Naive thymus-derived CD4-positive, alpha-beta T cell (primary cell): ENCODE data around the gene ACTA2. TPM values are rescaled to one million over a fixed set of nuclear protein-coding genes. Genes with fewer than 3 reads are reported as not detected.

Source experiments
- ATAC-seq: fragments of 150-1000 bp; cut with Tn5 transposase; 2 replicates; pipeline ENCODE4 v1.10.0; 2021; ENCODE audit warnings: mild to moderate bottlenecking, moderate library complexity
- CTCF ChIA-PET: fragments of 350-600 bp; sonication (Branson Sonifier 250); formaldehyde crosslinking; loops from one replicate; lab custom pipeline; 2021; ENCODE audit warnings: antibody characterized with exemption; lab: Charles Lee
- POLR2A ChIA-PET: fragments of 350-600 bp; sonication (Branson Sonifier 250); formaldehyde crosslinking; loops from one replicate; lab custom pipeline; 2021; ENCODE audit warnings: antibody characterized with exemption, inconsistent platforms; lab: Charles Lee
- DNase-seq, 9 donors: peaks; one replicate each; pipeline versions ENCODE4 v3.0.0 to v3.0.0-alpha.2; 2020 to 2022; ENCODE audit warnings: mixed read lengths in 1 of 9
- H3K27ac ChIP-seq: one replicate; pipeline ENCODE4 v1.7.0; 2013; ENCODE audit warnings: mild to moderate bottlenecking, low read depth, low read length, moderate library complexity
- H3K27me3 ChIP-seq, 2 donors: one replicate each; pipeline ENCODE4 v1.7.0; 2013; ENCODE audit warnings: low read length in 2 of 2, mild to moderate bottlenecking in 2 of 2, moderate library complexity in 2 of 2; ENCODE audit not compliant: control insufficient read depth in 2 of 2, insufficient read depth in 2 of 2
- H3K36me3 ChIP-seq, 3 experiments: 1 replicate in 2 of 3; 2 replicates in 1 of 3; pipeline ENCODE4 v1.7.0; 2013; ENCODE audit warnings: low read length in 3 of 3, mild to moderate bottlenecking in 3 of 3, moderate library complexity in 1 of 3; ENCODE audit not compliant: insufficient read depth in 3 of 3, control insufficient read depth in 2 of 3
- H3K4me1 ChIP-seq, 2 donors: one replicate each; pipeline ENCODE4 v1.7.0; 2013; ENCODE audit warnings: low read length in 2 of 2, mild to moderate bottlenecking in 2 of 2, moderate library complexity in 1 of 2; ENCODE audit not compliant: control insufficient read depth in 2 of 2, insufficient read depth in 2 of 2
- H3K4me3 ChIP-seq: 2 replicates; pipeline ENCODE4 v1.7.0; 2013; ENCODE audit warnings: mild to moderate bottlenecking, low read length
- H3K9me3 ChIP-seq, 3 experiments: 1 replicate in 2 of 3; 2 replicates in 1 of 3; pipeline ENCODE4 v1.7.0; 2013; ENCODE audit warnings: low read length in 3 of 3; ENCODE audit not compliant: control insufficient read depth in 2 of 3
- H3K27ac Mint-ChIP-seq, 9 donors: one replicate each; pipeline ENCODE4 v1.8.0; 2020 to 2022; ENCODE audit warnings: mixed read lengths in 9 of 9, mild to moderate bottlenecking in 8 of 9, moderate library complexity in 5 of 9, inconsistent platforms in 2 of 9
- H3K27me3 Mint-ChIP-seq, 5 donors: one replicate each; pipeline ENCODE4 v1.8.0; 2021 to 2022; ENCODE audit warnings: mixed read lengths in 5 of 5, mild to moderate bottlenecking in 1 of 5
- H3K36me3 Mint-ChIP-seq, 5 donors: one replicate each; pipeline ENCODE4 v1.8.0; 2020 to 2022; ENCODE audit warnings: mixed read lengths in 5 of 5, mild to moderate bottlenecking in 3 of 5, inconsistent platforms in 1 of 5
- H3K4me1 Mint-ChIP-seq, 7 donors: one replicate each; pipeline ENCODE4 v1.8.0; 2020 to 2022; ENCODE audit warnings: mixed read lengths in 7 of 7, mild to moderate bottlenecking in 3 of 7, inconsistent platforms in 1 of 7
- H3K4me3 Mint-ChIP-seq, 10 donors: one replicate each; pipeline ENCODE4 v1.8.0; 2020 to 2022; ENCODE audit warnings: mild to moderate bottlenecking in 10 of 10, mixed read lengths in 10 of 10, moderate library complexity in 6 of 10, inconsistent platforms in 2 of 10
- H3K9me3 Mint-ChIP-seq, 11 donors: one replicate each; pipeline ENCODE4 v1.8.0; 2020 to 2022; ENCODE audit warnings: mixed read lengths in 11 of 11, mild to moderate bottlenecking in 4 of 11, inconsistent platforms in 1 of 11, moderate library complexity in 1 of 11
- intact Hi-C, 2 donors: fragments of 100-400 bp; cut with micrococcal nuclease; formaldehyde crosslinking; loops; one replicate each; pipeline ENCODE4 v1.15.1; 2023
- polyA plus RNA-seq, 2 donors: library from polyadenylated mRNA; unstranded; fragments of 300-500 nt; fragmentation: Illumina TruSeq; gene quantifications; one replicate each; pipeline ENCODE4 v1.2.3, GENCODE V29; 2021
- total RNA-seq, 6 experiments: library from RNA in 5 of 6; stranded (reverse) in 5 of 6; gene quantifications; 1 replicate in 5 of 6; 2 replicates in 1 of 6; pipeline ENCODE4 v1.2.3 and lab custom pipeline; 2021 to 2026

ACTA2 gene
- total and polyA plus RNA-seq, 7 experiments from 2014 or later: 0.56 to 12.0 (median 1.3) TPM

DNA sequence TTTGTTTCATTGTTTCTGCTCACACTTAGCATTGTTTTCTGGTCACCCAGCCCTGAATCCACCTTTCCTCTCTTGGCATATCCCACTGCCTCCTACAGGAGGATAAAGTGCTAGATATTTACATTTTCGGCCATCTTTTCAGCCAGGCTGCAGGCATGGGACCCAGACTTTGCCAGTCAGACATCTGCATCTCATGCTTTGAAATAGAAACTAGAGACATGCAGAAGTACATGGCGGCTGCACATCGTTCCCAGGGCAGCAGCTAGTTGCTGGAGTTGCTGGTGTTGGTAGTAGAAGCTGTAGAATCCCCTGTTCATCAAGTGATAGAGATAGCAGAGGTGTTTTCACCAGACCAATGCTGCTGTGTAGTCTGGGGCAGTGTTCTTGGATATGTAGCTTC is 53.8 kb downstream of the ACTA2 start:
- no peaks in the 10 kb centered on the region for H3K9me3 ChIP-seq
- CTCF ChIA-PET: interaction anchor here (1.0 to 5.3 kb wide), 2 partner anchors 35 to 64 kb away, joined by 3 to 28 read pairs; no protein-coding TSS in a partner anchor
- intact Hi-C loops: no loop called here
- Mint-ChIP-seq H3K27ac (peak overlapping the region in 3 of 9 donors; percentile 38 to 57 (median 41)), H3K4me1 (peaks cover 25 to 81% (median 54%) of the 10 kb centered on the region in 7 donors), H3K27me3 (no peaks in the 10 kb centered on the region), H3K4me3 (no peak overlapping the region), H3K9me3 (no peaks in the 10 kb centered on the region), H3K36me3 (peaks cover 0 to 38% (median 34%) of the 10 kb centered on the region in 5 donors)
- DNase-seq: no peak
- ATAC-seq: no peak
- H3K27me3 ChIP-seq: no peaks in the 10 kb centered on the region
- H3K27ac ChIP-seq: no peak overlapping the region
- POLR2A ChIA-PET: interaction anchor here (0.7 to 1.1 kb wide), 2 partner anchors 10 to 13 kb away, joined by 3 to 4 read pairs; no protein-coding TSS in a partner anchor
- H3K36me3 ChIP-seq: peaks cover 4 to 26% (median 5%) of the 10 kb centered on the region in 3 experiments
- H3K4me3 ChIP-seq: no peak overlapping the region
- peaks cover 16 to 26% of the 10 kb centered on the region in 2 donors for H3K4me1 ChIP-seq

DNA sequence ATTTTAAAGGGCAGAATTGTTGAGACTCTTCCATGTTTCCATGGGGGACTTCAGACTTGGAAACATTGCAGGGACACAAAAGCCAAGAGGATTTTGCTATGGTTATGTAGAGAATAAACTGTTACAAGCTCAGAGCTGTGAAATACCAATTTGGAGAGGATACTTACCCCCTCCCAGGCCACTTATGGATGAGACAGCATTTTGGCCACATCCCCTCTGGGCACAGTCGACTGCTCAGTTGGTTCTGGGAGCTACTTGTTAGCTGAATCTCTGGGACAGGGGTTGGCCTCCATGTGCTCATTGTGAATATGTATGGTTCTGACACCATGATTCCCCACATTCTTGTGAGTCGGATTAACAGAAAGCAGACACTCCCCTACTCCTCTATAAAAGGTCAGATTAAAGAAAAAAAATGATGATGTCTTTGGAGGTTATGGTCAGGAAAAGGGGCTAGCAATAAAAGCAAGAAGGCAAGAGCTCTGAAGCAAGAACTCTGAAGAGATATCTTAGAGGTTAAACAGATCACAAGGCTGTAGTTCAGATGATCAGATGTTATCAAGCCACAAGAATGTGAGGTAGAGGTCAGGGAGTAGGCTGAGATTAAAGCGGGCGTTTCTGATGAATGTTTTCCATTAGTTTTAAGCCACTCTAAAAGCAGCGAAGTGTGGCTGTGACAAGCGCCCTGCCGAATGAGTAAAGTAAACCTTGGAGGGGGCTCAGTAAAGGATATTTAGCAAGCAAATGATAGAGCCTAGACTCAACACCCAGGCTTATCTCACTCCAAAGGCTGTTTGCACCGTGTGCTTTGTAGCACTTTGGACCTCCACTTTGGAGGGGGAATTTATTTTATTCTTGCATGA is 55.3 kb downstream of the ACTA2 start:
- Mint-ChIP-seq H3K4me3 (peak overlapping the region in 7 of 10 donors; percentile 2 to 64 (median 31)), H3K27ac (peak overlapping the region in 7 of 9 donors; percentile 9 to 84 (median 43)), H3K9me3 (no peaks in the 10 kb centered on the region), H3K4me1 (peaks cover 29 to 80% (median 65%) of the 10 kb centered on the region in 7 donors), H3K36me3 (peaks cover 0 to 30% (median 27%) of the 10 kb centered on the region in 5 donors), H3K27me3 (no peaks in the 10 kb centered on the region)
- ChIA-PET CTCF (interaction anchor here (0.6 to 1.1 kb wide), 3 partner anchors 16 to 61 kb away, joined by 3 to 6 read pairs (median 3); no protein-coding TSS in a partner anchor), POLR2A (interaction anchor here (1.1 kb wide), 1 partner anchor 11 kb away, joined by 4 read pairs; no protein-coding TSS in a partner anchor)
- no peak overlapping the region for H3K4me3 ChIP-seq
- peaks cover 16 to 26% of the 10 kb centered on the region in 2 donors for H3K4me1 ChIP-seq
- H3K36me3 ChIP-seq: peaks cover 3 to 16% (median 5%) of the 10 kb centered on the region in 3 experiments
- DNase-seq (no peak), ATAC-seq (no peak)
- H3K27ac ChIP-seq: no peak overlapping the region
- intact Hi-C loops: loop anchor here in 1 of 2 donors (2.0 kb wide), 1 partner anchor 16 kb away; the partner anchor contains the start of gene STAMBPL1
- no peaks in the 10 kb centered on the region for H3K27me3 ChIP-seq
- H3K9me3 ChIP-seq: no peaks in the 10 kb centered on the region

GRCh38 chr10:88896372-88896993 is 56.1 kb downstream of the ACTA2 start:
- no peaks in the 10 kb centered on the region for H3K9me3 Mint-ChIP-seq
- no peaks in the 10 kb centered on the region for H3K27me3 Mint-ChIP-seq
- no peaks in the 10 kb centered on the region for H3K9me3 ChIP-seq
- H3K4me3 Mint-ChIP-seq: peak overlapping the region in 4 of 10 donors; percentile 6 to 64 (median 22)
- intact Hi-C loops: loop anchor here in 1 of 2 donors (2.0 kb wide), 1 partner anchor 16 kb away; the partner anchor contains the start of gene STAMBPL1
- ChIA-PET POLR2A (interaction anchor here (1.0 to 1.5 kb wide), 2 partner anchors 9 to 15 kb away, joined by 3 read pairs; no protein-coding TSS in a partner anchor), CTCF (interaction anchor here (0.6 to 1.1 kb wide), 3 partner anchors 15 to 60 kb away, joined by 3 to 6 read pairs (median 3); no protein-coding TSS in a partner anchor)
- H3K4me3 ChIP-seq: no peak overlapping the region
- H3K36me3 ChIP-seq: peaks cover 0 to 9% (median 5%) of the 10 kb centered on the region in 3 experiments
- H3K27ac ChIP-seq: no peak overlapping the region
- peaks cover 16 to 26% of the 10 kb centered on the region in 2 donors for H3K4me1 ChIP-seq
- peak overlapping the region in 5 of 9 donors; percentile 7 to 68 (median 56) for H3K27ac Mint-ChIP-seq
- no peak for DNase-seq
- no peaks in the 10 kb centered on the region for H3K27me3 ChIP-seq
- no peak for ATAC-seq
- peaks cover 0 to 30% (median 21%) of the 10 kb centered on the region in 5 donors for H3K36me3 Mint-ChIP-seq
- peaks cover 33 to 84% (median 69%) of the 10 kb centered on the region in 7 donors for H3K4me1 Mint-ChIP-seq

GRCh38 chr10:88895250-88895649 is 57.3 kb downstream of the ACTA2 start:
- intact Hi-C loops: no loop called here
- Mint-ChIP-seq H3K27ac (peak overlapping the region in 1 of 9 donors; percentile 38), H3K4me1 (peaks cover 34 to 83% (median 66%) of the 10 kb centered on the region in 7 donors), H3K27me3 (no peaks in the 10 kb centered on the region), H3K9me3 (no peaks in the 10 kb centered on the region), H3K4me3 (no peak overlapping the region), H3K36me3 (peaks cover 0 to 27% (median 13%) of the 10 kb centered on the region in 5 donors)
- DNase-seq: no peak
- Histone ChIP-seq H3K4me3 (no peak overlapping the region), H3K4me1 (peaks cover 19 to 21% of the 10 kb centered on the region in 2 donors), H3K27me3 (no peaks in the 10 kb centered on the region), H3K9me3 (no peaks in the 10 kb centered on the region), H3K36me3 (peaks cover 0 to 5% (median 5%) of the 10 kb centered on the region in 3 experiments), H3K27ac (no peak overlapping the region)
- no peak for ATAC-seq
- ChIA-PET POLR2A (interaction anchor here (0.9 to 1.5 kb wide), 3 partner anchors 8 to 34 kb away, joined by 3 read pairs; no protein-coding TSS in a partner anchor), CTCF (interaction anchor here (0.7 kb wide), 1 partner anchor 31 kb away, joined by 3 read pairs; no protein-coding TSS in a partner anchor)

DNA sequence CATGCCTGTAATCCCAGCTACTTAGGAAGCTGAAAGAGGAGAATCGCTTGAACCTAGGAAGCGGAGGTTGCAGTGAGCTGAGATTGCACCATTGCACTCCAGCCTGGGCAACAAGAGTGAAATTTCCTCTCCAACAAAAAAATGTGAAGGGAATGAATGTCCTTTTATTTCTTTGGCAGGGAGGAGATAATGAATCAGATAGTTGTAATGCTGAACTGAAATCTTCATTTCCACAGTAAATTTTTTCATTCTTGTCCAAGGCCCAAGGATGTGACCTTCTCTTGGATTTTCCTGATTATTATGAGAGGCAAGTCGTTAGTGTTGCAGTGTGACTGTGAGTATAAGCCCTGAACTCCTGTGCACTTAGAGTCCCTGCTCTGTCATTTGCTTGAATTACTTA is 59.0 kb downstream of the ACTA2 start:
- Histone ChIP-seq H3K9me3 (no peaks in the 10 kb centered on the region), H3K27ac (no peak overlapping the region), H3K27me3 (no peaks in the 10 kb centered on the region), H3K36me3 (peaks cover 0 to 5% (median 5%) of the 10 kb centered on the region in 3 experiments), H3K4me3 (no peak overlapping the region), H3K4me1 (peaks cover 21 to 26% of the 10 kb centered on the region in 2 donors)
- H3K4me3 Mint-ChIP-seq: no peak overlapping the region
- ATAC-seq (no peak), DNase-seq (no peak)
- H3K27ac Mint-ChIP-seq: peak overlapping the region in 1 of 9 donors; percentile 47
- H3K9me3 Mint-ChIP-seq: no peaks in the 10 kb centered on the region
- ChIA-PET POLR2A (no interaction called here), CTCF (no interaction called here)
- no peaks in the 10 kb centered on the region for H3K27me3 Mint-ChIP-seq
- H3K36me3 Mint-ChIP-seq: peaks cover 0 to 20% (median 13%) of the 10 kb centered on the region in 5 donors
- H3K4me1 Mint-ChIP-seq: peaks cover 33 to 87% (median 70%) of the 10 kb centered on the region in 7 donors
- intact Hi-C loops: no loop called here
